Activated CD4-positive, alpha-beta memory T cell treated with anti-CD3 and anti-CD28 coated beads for 36 hours (primary cell): Measurements from ENCODE around the gene MAST4. TPM values are rescaled to one million over a fixed set of nuclear protein-coding genes. Genes with fewer than 3 reads are reported as not detected.

ENCODE experiments used
- CTCF ChIA-PET: fragments of 350-600 bp; sonication (Branson Sonifier 250); formaldehyde crosslinking; loops from one replicate; lab custom pipeline; 2021; ENCODE audit warnings: antibody characterized with exemption, inconsistent platforms; lab: Charles Lee
- POLR2A ChIA-PET: fragments of 350-600 bp; sonication (Branson Sonifier 250); formaldehyde crosslinking; loops from one replicate; lab custom pipeline; 2021; ENCODE audit warnings: antibody characterized with exemption; lab: Charles Lee
- DNase-seq: peaks from one replicate; pipeline ENCODE4 v3.0.0-alpha.2; 2020
- H3K27ac Mint-ChIP-seq: one replicate; pipeline ENCODE4 v1.8.0; 2021; ENCODE audit warnings: mixed read lengths
- H3K27me3 Mint-ChIP-seq: one replicate; pipeline ENCODE4 v1.8.0; 2021; ENCODE audit warnings: mixed read lengths
- H3K36me3 Mint-ChIP-seq: one replicate; pipeline ENCODE4 v1.8.0; 2021; ENCODE audit warnings: mixed read lengths
- H3K4me1 Mint-ChIP-seq: one replicate; pipeline ENCODE4 v1.8.0; 2021; ENCODE audit warnings: low read depth, mixed read lengths
- H3K4me3 Mint-ChIP-seq: one replicate; pipeline ENCODE4 v1.8.0; 2021; ENCODE audit warnings: mild to moderate bottlenecking, mixed read lengths
- H3K9me3 Mint-ChIP-seq: one replicate; pipeline ENCODE4 v1.8.0; 2021; ENCODE audit warnings: mixed read lengths
- intact Hi-C: fragments of 100-400 bp; cut with micrococcal nuclease; formaldehyde crosslinking; loops from one replicate; pipeline ENCODE4 v1.15.1; 2023
- total RNA-seq, 2 experiments: library from RNA; stranded (reverse); gene quantifications; one replicate each; pipeline ENCODE4 v1.2.3, GENCODE V29; 2021

Gene MAST4
- total RNA-seq, 2 experiments from 2014 or later = 30.2 to 30.3 TPM

- no peak overlapping the region for H3K4me3 Mint-ChIP-seq
- H3K27me3 Mint-ChIP-seq = peaks cover 3% of the 10 kb centered on the region
- no peak overlapping the region for H3K27ac Mint-ChIP-seq
- no peaks in the 10 kb centered on the region for H3K36me3 Mint-ChIP-seq
- POLR2A ChIA-PET = no interaction called here
- no peak for DNase-seq
- intact Hi-C loops = no loop called here
- no peaks in the 10 kb centered on the region for H3K4me1 Mint-ChIP-seq
- CTCF ChIA-PET = no interaction called here
- no peaks in the 10 kb centered on the region for H3K9me3 Mint-ChIP-seq
Measured at GRCh38 chr5:66777868-66778267, 181.7 kb downstream of the MAST4 start.

- CTCF ChIA-PET = no interaction called here
- H3K4me3 Mint-ChIP-seq = no peak overlapping the region
- intact Hi-C loops = no loop called here
- POLR2A ChIA-PET = no interaction called here
- H3K4me1 Mint-ChIP-seq = no peaks in the 10 kb centered on the region
- H3K9me3 Mint-ChIP-seq = no peaks in the 10 kb centered on the region
- no peaks in the 10 kb centered on the region for H3K36me3 Mint-ChIP-seq
- DNase-seq = no peak
- peaks cover 3% of the 10 kb centered on the region for H3K27me3 Mint-ChIP-seq
- H3K27ac Mint-ChIP-seq = no peak overlapping the region
Measured at GRCh38 chr5:66779528-66779927, 183.3 kb downstream of the MAST4 start.

DNA sequence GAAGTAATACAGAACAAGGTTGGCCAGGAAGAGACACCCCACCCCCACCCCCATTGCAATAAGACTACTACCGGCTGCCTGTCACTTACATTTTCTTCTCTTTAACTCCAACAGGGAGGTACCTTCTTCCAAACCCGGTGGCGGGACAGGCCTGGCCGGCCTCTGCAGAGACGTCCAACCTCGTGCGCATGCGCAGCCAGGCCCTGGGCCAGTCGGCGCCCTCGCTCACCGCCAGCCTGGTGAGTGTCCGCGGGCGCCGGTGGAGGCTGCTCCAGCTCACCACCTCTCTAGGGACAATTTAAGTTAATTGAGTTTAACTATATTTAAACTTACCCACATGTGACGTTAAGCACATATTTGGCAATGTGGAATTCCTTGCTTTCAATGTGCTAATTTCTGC, 192.4 kb downstream of the MAST4 start:
- Mint-ChIP-seq H3K9me3 (no peaks in the 10 kb centered on the region), H3K4me1 (no peaks in the 10 kb centered on the region), H3K36me3 (no peaks in the 10 kb centered on the region), H3K4me3 (no peak overlapping the region), H3K27ac (no peak overlapping the region), H3K27me3 (peaks cover 3% of the 10 kb centered on the region)
- ChIA-PET CTCF (no interaction called here), POLR2A (no interaction called here)
- DNase-seq = no peak
- intact Hi-C loops = no loop called here

DNA sequence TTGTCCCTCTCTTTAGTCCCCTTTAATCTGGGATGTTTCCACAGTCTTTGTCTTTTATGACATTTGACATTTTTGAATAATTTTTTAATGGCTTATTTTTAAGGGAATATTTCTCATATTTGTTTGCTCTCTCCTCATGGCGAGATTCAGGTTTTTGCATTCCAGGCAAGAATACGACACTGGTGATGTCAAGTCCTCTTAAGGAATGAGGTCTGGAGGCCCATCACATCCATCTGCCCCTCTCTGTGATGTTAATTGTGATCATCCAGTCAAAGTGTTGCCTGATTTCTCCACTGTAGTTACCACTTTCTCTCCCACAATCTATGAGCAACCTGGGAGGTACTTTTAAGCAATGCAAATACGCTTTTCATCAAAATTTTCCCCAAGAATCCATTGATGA, 193.2 kb downstream of the MAST4 start:
- ChIA-PET CTCF (no interaction called here), POLR2A (no interaction called here)
- Mint-ChIP-seq H3K27ac (no peak overlapping the region), H3K4me1 (no peaks in the 10 kb centered on the region), H3K9me3 (no peaks in the 10 kb centered on the region), H3K27me3 (peaks cover 6% of the 10 kb centered on the region), H3K4me3 (no peak overlapping the region), H3K36me3 (no peaks in the 10 kb centered on the region)
- no peak for DNase-seq
- intact Hi-C loops = no loop called here

GRCh38 chr5:66793049-66793448, 196.9 kb downstream of the MAST4 start:
- Mint-ChIP-seq H3K27me3 (peaks cover 9% of the 10 kb centered on the region), H3K4me3 (no peak overlapping the region), H3K27ac (no peak overlapping the region), H3K36me3 (no peaks in the 10 kb centered on the region), H3K4me1 (no peaks in the 10 kb centered on the region), H3K9me3 (no peaks in the 10 kb centered on the region)
- ChIA-PET CTCF (interaction anchor here (1.2 kb wide), 1 partner anchor 72 kb away, joined by 3 read pairs; no protein-coding TSS in a partner anchor), POLR2A (no interaction called here)
- no peak for DNase-seq
- intact Hi-C loops = no loop called here

DNA sequence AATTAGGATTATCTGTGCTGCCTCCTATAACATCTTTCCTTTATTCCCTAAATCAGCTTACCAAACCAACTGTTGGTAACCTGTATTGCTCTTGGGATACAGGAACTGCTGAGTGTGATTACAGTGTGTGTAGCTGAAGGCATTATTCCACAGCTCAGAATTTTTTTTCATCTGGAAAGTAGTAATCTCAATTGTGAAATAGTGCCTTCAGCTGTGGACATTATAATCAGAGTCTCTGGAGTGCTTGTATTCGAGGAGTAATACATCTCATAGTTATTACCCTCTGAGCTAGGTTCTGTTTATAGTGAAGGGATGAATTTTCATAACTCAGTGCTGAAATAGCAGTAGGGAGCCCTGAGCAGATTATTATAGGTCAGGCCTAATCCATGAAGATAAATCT, 199.5 kb downstream of the MAST4 start:
- CTCF ChIA-PET = no interaction called here
- H3K4me1 Mint-ChIP-seq = no peaks in the 10 kb centered on the region

GRCh38 chr5:66796305-66797292, 200.4 kb downstream of the MAST4 start:
- Mint-ChIP-seq H3K4me3 (no peak overlapping the region), H3K9me3 (no peaks in the 10 kb centered on the region), H3K36me3 (no peaks in the 10 kb centered on the region), H3K4me1 (no peaks in the 10 kb centered on the region), H3K27me3 (peaks cover 17% of the 10 kb centered on the region), H3K27ac (no peak overlapping the region)
- ChIA-PET POLR2A (no interaction called here), CTCF (interaction anchor here (0.6 to 1.2 kb wide), 2 partner anchors 411 to 490 kb away, joined by 3 to 4 read pairs; no protein-coding TSS in a partner anchor)
- no peak for DNase-seq
- intact Hi-C loops = no loop called here

More for the DNA sequence above, 199.5 kb downstream of the MAST4 start:
- DNase-seq = no peak
- Mint-ChIP-seq H3K27me3 (peaks cover 14% of the 10 kb centered on the region), H3K36me3 (no peaks in the 10 kb centered on the region), H3K27ac (no peak overlapping the region), H3K9me3 (no peaks in the 10 kb centered on the region), H3K4me3 (no peak overlapping the region)
- intact Hi-C loops = no loop called here
- POLR2A ChIA-PET = no interaction called here

DNA sequence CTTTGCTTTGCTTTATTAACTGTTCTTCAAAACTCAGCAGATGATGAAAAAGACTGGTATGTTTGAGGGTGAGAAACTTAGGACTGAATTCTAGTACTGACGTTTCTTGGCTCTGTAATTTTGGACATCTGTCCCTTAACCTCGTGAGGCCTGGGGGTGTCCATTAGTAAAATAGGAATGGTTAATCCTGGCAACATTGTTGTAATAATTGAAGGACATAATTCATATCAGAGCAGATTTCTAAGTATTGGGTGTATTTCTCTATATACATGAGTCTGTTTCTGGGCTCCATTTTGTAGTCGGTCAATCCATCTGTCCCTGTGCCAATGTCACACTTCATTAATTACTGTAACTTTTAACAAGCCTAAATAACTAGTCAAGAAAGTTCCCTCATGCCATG, 206.7 kb downstream of the MAST4 start:
- H3K27ac Mint-ChIP-seq = no peak overlapping the region
- peaks cover 32% of the 10 kb centered on the region for H3K27me3 Mint-ChIP-seq
- H3K9me3 Mint-ChIP-seq = no peaks in the 10 kb centered on the region
- no peaks in the 10 kb centered on the region for H3K36me3 Mint-ChIP-seq
- intact Hi-C loops = no loop called here
- CTCF ChIA-PET = interaction anchor here (0.6 kb wide), 1 partner anchor 12 kb away, joined by 3 read pairs; no protein-coding TSS in a partner anchor
- no peaks in the 10 kb centered on the region for H3K4me1 Mint-ChIP-seq
- no peak overlapping the region for H3K4me3 Mint-ChIP-seq
- DNase-seq = no peak
- POLR2A ChIA-PET = no interaction called here

- H3K27ac Mint-ChIP-seq = no peak overlapping the region
- H3K4me3 Mint-ChIP-seq = no peak overlapping the region
- DNase-seq = no peak
- ChIA-PET CTCF (interaction anchor here (1.3 kb wide), 1 partner anchor 9 kb away, joined by 5 read pairs; no protein-coding TSS in a partner anchor), POLR2A (no interaction called here)
- no peaks in the 10 kb centered on the region for H3K4me1 Mint-ChIP-seq
- peaks cover 33% of the 10 kb centered on the region for H3K27me3 Mint-ChIP-seq
- intact Hi-C loops = no loop called here
- H3K9me3 Mint-ChIP-seq = no peaks in the 10 kb centered on the region
- H3K36me3 Mint-ChIP-seq = no peaks in the 10 kb centered on the region
Measured at GRCh38 chr5:66805514-66806430, 209.6 kb downstream of the MAST4 start.

- no peaks in the 10 kb centered on the region for H3K4me1 Mint-ChIP-seq
- CTCF ChIA-PET = no interaction called here
- H3K36me3 Mint-ChIP-seq = no peaks in the 10 kb centered on the region
- intact Hi-C loops = no loop called here
- no peak for DNase-seq
- H3K4me3 Mint-ChIP-seq = no peak overlapping the region
- peaks cover 31% of the 10 kb centered on the region for H3K27me3 Mint-ChIP-seq
- H3K9me3 Mint-ChIP-seq = no peaks in the 10 kb centered on the region
- POLR2A ChIA-PET = no interaction called here
- no peak overlapping the region for H3K27ac Mint-ChIP-seq
Measured at GRCh38 chr5:66807743-66808142, 211.6 kb downstream of the MAST4 start.

DNA sequence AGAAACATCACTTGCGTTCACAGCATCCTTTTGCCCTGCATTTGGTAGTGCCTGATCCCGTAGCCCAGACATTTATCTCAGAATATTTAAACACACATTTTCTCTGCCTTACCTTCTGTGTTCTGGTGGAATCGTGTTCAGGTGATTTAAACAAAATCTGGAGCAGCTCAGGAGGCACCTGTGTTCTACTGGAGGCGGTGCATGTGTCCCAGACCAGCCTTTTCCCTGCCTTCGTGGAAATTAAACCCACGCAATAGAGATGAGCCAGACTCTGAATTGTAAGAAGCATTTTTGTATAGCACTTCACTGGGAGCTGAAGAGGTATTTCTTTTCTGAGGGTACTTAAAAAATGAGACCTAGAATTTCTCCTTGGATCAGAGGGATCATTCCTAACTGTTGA, 212.5 kb downstream of the MAST4 start:
- Mint-ChIP-seq H3K4me3 (no peak overlapping the region), H3K27me3 (peaks cover 31% of the 10 kb centered on the region)
- intact Hi-C loops = no loop called here

GRCh38 chr5:66810151-66810550, 214.0 kb downstream of the MAST4 start:
- Mint-ChIP-seq H3K4me1 (peaks cover 2% of the 10 kb centered on the region), H3K4me3 (no peak overlapping the region), H3K36me3 (no peaks in the 10 kb centered on the region), H3K9me3 (no peaks in the 10 kb centered on the region), H3K27ac (no peak overlapping the region), H3K27me3 (peaks cover 30% of the 10 kb centered on the region)
- intact Hi-C loops = no loop called here
- ChIA-PET CTCF (no interaction called here), POLR2A (no interaction called here)
- DNase-seq = no peak

More for the DNA sequence above, 212.5 kb downstream of the MAST4 start:
- H3K9me3 Mint-ChIP-seq = no peaks in the 10 kb centered on the region
- no peak overlapping the region for H3K27ac Mint-ChIP-seq
- DNase-seq = no peak
- ChIA-PET POLR2A (no interaction called here), CTCF (no interaction called here)
- H3K36me3 Mint-ChIP-seq = no peaks in the 10 kb centered on the region
- no peaks in the 10 kb centered on the region for H3K4me1 Mint-ChIP-seq
